Subcutaneous adipose tissue (tissue), 4 donors: ENCODE results near the gene ACTR10. TPM values are rescaled to one million over a fixed set of nuclear protein-coding genes. Genes with fewer than 3 reads are reported as not detected.

Source experiments
- small RNA-seq: library from RNA; depleted of rRNA; stranded (forward); fragments of <200 nt; gene quantifications from one replicate; pipeline ENCODE3, GENCODE V24; 2016
- total RNA-seq, 4 donors: library from RNA; depleted of rRNA; stranded (reverse); fragments of >200 nt; gene quantifications; one replicate each; pipeline ENCODE4 v1.1.0, GENCODE V29; 2016

The ACTR10 gene
- total RNA-seq, 4 donors from 2014 or later = 63.2 to 102 (median 66.1) TPM

Small RNA genes within 50 kb of the gene (small RNA-seq; reads per million reads assigned to genes)
- gene RN7SL598P = not detected

Other genes starting within 250 kb of the ACTR10 start
- gene ARMH4, start 47.9 kb upstream of the ACTR10 start, total RNA-seq = 1 to 10 TPM; 2.1 to 6.6 (median 3.3) TPM
- gene PSMA3, start 44.7 kb downstream of the ACTR10 start, total RNA-seq = 100 to 1,000 TPM in 1 of 4 donors, 10 to 100 TPM in 3; 92.3 to 212 (median 95.7) TPM
- 10 to 100 TPM; 34.9 to 40.5 (median 39.7) TPM for gene ARID4A, start 98.4 kb downstream of the ACTR10 start, total RNA-seq
- 1 to 10 TPM in 1 of 4 donors, not detected in 3; 2.6 TPM for gene TOMM20L, start 195.8 kb downstream of the ACTR10 start, total RNA-seq
- gene TIMM9, start 227.4 kb downstream of the ACTR10 start, total RNA-seq = 10 to 100 TPM; 35.4 to 57.8 (median 47.3) TPM
- 10 to 100 TPM; 13.4 to 18.6 (median 14.7) TPM for gene KIAA0586, start 227.6 kb downstream of the ACTR10 start, total RNA-seq